Gastroesophageal sphincter (tissue), 3 donors: ENCODE measurements around the gene RDH8.

ENCODE experiments used
- CTCF ChIP-seq, 4 experiments: fragments of 200-600 bp in 2 of 4; fragments of 450-650 bp in 2 of 4; sonication (generic) in 1 of 4; IDR thresholded peaks; one replicate each; pipeline ENCODE4 v1.5.1; 2017 to 2019; ENCODE audit warnings: antibody characterized with exemption in 4 of 4, mild to moderate bottlenecking in 2 of 4, moderate library complexity in 2 of 4
- EP300 ChIP-seq: sonication (generic); formaldehyde crosslinking; IDR thresholded peaks from one replicate; pipeline ENCODE4 v1.6.1; 2017; ENCODE audit warnings: antibody characterized with exemption, mild to moderate bottlenecking
- POLR2A ChIP-seq, 2 donors: fragments of 450-650 bp; IDR thresholded peaks; one replicate each; pipeline ENCODE4 v1.6.1; 2017; ENCODE audit warnings: antibody characterized with exemption in 2 of 2, mild to moderate bottlenecking in 2 of 2, moderate library complexity in 1 of 2
- POLR2AphosphoS5 ChIP-seq: sonication (generic); formaldehyde crosslinking; IDR thresholded peaks from one replicate; pipeline ENCODE4 v1.6.1; 2017; ENCODE audit warnings: antibody characterized with exemption

GRCh38 chr19:10043286-10043927 lies 30.1 kb downstream of the RDH8 start:
- no peak for TF ChIP-seq POLR2A (IDR thresholded peaks at IDR 0.05)
- no peak for TF ChIP-seq CTCF (IDR thresholded peaks at IDR 0.05)
- TF ChIP-seq POLR2AphosphoS5 = no peak
- no peak for TF ChIP-seq EP300
